Endothelial cell (in vitro differentiated cells): ENCODE results near the gene PROK1. TPM values are rescaled to one million over a fixed set of nuclear protein-coding genes. Genes with fewer than 3 reads are reported as not detected.
A peak's percentile ranks its signal among the peaks of the same experiment; 100 is the strongest.
"Not testable (repeated sequence)": the region's sequence is repeated elsewhere in the genome, so short reads cannot be mapped to it uniquely, and the experiment has no call there.

Source experiments
- DNase-seq: peaks from one replicate; pipeline ENCODE4 v3.0.0; 2021; ENCODE audit warnings: low spot score
- H3K27ac Mint-ChIP-seq: one replicate; pipeline ENCODE4 v1.8.0; 2021; ENCODE audit warnings: mixed read lengths, inconsistent platforms; ENCODE audit not compliant: unreplicated experiment
- H3K27me3 Mint-ChIP-seq: one replicate; pipeline ENCODE4 v1.8.0; 2021; ENCODE audit warnings: mild to moderate bottlenecking, moderate library complexity, mixed read lengths, inconsistent platforms; ENCODE audit not compliant: unreplicated experiment
- H3K36me3 Mint-ChIP-seq: one replicate; pipeline ENCODE4 v1.8.0; 2021; ENCODE audit warnings: mild to moderate bottlenecking, low read depth, mixed read lengths, inconsistent platforms; ENCODE audit not compliant: unreplicated experiment
- H3K4me1 Mint-ChIP-seq: one replicate; pipeline ENCODE4 v1.8.0; 2021; ENCODE audit warnings: mild to moderate bottlenecking, mixed read lengths, inconsistent platforms; ENCODE audit not compliant: unreplicated experiment
- H3K4me3 Mint-ChIP-seq: one replicate; pipeline ENCODE4 v1.8.0; 2021; ENCODE audit warnings: mild to moderate bottlenecking, mixed read lengths, inconsistent platforms; ENCODE audit not compliant: unreplicated experiment
- H3K9me3 Mint-ChIP-seq: one replicate; pipeline ENCODE4 v1.8.0; 2021; ENCODE audit warnings: mixed read lengths, inconsistent platforms; ENCODE audit not compliant: unreplicated experiment
- total RNA-seq: library from RNA; stranded (reverse); fragmentation: NEBNext Ultra II Directional; extraction: Animal tissue kit (Norgen Biotek cat#: 25700); gene quantifications from one replicate; pipeline ENCODE4 v1.2.1, GENCODE V29; 2021; ENCODE audit not compliant: unreplicated experiment
- TF ChIP-seq, protein P1 (sequence below): fragments of 200-600 bp; sonication (generic); IDR thresholded peaks from one replicate; pipeline ENCODE4 v1.5.0; 2021; ENCODE audit warnings: antibody characterized with exemption; ENCODE audit not compliant: unreplicated experiment

Gene PROK1
- total RNA-seq, 1 donor from 2014 or later = not detected

DNA sequence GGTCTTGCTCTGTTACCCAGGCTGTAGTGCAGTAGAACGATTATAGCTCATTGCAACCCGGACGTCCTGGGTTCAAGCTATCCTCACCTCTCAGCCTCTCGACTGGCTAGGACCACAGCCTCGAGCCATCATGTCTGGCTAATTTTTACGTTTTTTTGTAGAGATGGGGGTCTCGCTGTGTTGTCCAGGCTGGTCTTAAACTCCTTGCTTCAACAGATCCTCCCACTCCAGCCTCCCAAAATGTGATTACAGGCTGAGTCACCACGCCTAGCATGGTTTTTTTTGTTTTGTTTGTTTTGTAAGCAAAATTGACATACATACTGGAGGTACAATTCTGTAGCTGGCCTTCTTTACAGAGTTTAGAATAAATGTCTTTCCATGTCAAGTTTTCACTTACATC is 42.5 kb upstream of the PROK1 start:
- Mint-ChIP-seq H3K36me3 (peaks cover 9% of the 10 kb centered on the region), H3K9me3 (no peaks in the 10 kb centered on the region), H3K4me3 (peak overlapping the region; percentile 56), H3K4me1 (peaks cover 16% of the 10 kb centered on the region), H3K27me3 (no peaks in the 10 kb centered on the region), H3K27ac (no peak overlapping the region)
- no peak for DNase-seq
- TF ChIP-seq, protein P1, sequence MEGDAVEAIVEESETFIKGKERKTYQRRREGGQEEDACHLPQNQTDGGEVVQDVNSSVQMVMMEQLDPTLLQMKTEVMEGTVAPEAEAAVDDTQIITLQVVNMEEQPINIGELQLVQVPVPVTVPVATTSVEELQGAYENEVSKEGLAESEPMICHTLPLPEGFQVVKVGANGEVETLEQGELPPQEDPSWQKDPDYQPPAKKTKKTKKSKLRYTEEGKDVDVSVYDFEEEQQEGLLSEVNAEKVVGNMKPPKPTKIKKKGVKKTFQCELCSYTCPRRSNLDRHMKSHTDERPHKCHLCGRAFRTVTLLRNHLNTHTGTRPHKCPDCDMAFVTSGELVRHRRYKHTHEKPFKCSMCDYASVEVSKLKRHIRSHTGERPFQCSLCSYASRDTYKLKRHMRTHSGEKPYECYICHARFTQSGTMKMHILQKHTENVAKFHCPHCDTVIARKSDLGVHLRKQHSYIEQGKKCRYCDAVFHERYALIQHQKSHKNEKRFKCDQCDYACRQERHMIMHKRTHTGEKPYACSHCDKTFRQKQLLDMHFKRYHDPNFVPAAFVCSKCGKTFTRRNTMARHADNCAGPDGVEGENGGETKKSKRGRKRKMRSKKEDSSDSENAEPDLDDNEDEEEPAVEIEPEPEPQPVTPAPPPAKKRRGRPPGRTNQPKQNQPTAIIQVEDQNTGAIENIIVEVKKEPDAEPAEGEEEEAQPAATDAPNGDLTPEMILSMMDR = no peak

DNA sequence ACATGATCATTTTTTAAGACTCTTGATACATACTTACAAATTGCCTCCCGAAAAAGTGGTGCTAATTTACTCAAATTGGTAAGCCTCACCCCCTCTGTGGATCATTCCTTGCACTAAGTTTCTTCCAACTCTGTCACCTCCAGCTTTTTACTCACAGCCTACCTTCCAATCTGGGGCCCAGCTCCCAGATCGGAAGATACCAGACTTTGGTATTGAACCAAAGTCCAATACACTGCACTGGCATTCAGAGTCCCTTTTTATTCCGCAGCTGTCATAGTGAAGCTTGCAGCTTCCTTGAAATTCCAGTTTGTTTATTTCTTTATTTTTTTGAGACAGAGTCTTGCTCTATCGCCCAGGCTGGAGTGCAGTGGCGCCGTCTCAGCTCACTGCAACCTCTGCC is 41.6 kb upstream of the PROK1 start:
- Mint-ChIP-seq H3K4me1 (peaks cover 16% of the 10 kb centered on the region), H3K36me3 (peaks cover 2% of the 10 kb centered on the region), H3K9me3 (no peaks in the 10 kb centered on the region), H3K4me3 (no peak overlapping the region), H3K27me3 (no peaks in the 10 kb centered on the region), H3K27ac (peak overlapping the region; percentile 21)
- no peak for DNase-seq
- TF ChIP-seq, protein P1 = no peak

DNA sequence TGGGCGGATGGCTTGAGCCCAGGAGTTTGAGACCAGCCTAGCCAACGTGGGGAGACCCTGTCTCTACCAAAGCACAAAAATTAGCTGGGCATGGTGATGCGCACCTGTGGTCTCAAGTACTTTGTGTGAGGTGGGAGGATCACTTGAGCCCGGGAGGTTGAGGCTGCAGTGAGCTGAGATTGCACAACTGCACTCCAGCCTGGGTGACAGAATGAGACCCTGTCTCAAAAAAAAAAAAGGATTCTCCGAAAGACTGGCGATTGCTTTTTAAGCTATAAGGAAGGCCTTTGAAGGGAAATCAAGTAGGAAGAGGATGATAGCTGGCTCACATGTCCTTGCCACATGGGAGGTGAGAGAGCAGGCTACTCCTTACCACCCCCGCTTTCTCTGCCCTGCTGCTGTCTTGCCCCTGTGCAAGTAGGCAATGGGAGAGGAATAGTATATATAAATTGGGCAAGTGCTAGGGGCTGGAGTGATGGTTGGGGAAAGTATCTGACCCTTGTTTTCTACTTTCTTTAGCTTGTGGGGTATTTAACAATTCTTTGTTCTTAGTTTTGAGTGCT is 39.7 kb upstream of the PROK1 start:
- H3K27me3 Mint-ChIP-seq = no peaks in the 10 kb centered on the region
- H3K4me3 Mint-ChIP-seq = no peak overlapping the region
- DNase-seq = no peak
- no peaks in the 10 kb centered on the region for H3K36me3 Mint-ChIP-seq
- no peaks in the 10 kb centered on the region for H3K9me3 Mint-ChIP-seq
- TF ChIP-seq, protein P1 = no peak
- peaks cover 13% of the 10 kb centered on the region for H3K4me1 Mint-ChIP-seq
- no peak overlapping the region for H3K27ac Mint-ChIP-seq

DNA sequence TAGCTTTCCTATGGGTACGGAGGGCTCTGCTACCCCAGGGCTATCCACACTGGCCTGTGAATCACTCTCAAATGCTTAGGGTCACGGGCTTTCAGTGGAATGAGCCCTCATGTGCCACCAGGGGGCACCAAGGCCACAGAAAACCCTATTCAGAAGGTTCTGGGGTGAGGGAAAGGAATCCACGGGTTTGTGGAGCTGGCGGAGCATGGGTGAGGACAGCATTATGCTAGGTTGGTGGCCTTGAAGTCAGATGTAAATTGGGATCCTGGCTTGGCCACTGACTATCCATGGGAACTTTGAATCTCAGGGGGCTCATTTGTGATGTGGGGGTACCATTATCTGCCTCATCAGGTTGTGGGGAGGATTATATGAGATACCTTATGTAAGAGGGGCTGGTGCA is 38.4 kb upstream of the PROK1 start:
- H3K4me3 Mint-ChIP-seq = no peak overlapping the region
- H3K4me1 Mint-ChIP-seq = peaks cover 9% of the 10 kb centered on the region
- no peaks in the 10 kb centered on the region for H3K27me3 Mint-ChIP-seq
- TF ChIP-seq, protein P1 = peak; percentile 73
- no peaks in the 10 kb centered on the region for H3K9me3 Mint-ChIP-seq
- peak; percentile 83 for DNase-seq
- H3K36me3 Mint-ChIP-seq = no peaks in the 10 kb centered on the region
- no peak overlapping the region for H3K27ac Mint-ChIP-seq

DNA sequence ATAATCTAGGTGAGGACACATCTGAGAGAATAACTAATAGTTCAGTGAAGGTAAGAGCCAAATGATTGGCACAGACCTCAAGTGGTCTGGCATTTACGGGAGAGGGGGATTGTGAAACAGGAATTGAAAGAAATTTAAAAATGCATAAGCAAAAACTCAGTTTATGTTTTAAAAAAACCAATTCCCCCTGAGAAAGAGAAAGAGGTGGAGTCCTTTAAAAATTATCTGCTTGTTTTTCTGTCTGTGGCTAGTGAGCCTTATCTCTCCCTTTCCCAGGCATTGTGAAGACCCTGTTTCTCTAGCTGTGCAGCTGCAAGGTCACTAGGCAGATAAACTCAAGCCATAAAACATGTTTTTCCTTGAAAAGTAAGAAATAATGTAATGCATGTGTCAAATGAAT is 37.9 kb upstream of the PROK1 start:
- H3K4me1 Mint-ChIP-seq, H3K9me3 Mint-ChIP-seq, H3K27ac Mint-ChIP-seq, H3K4me3 Mint-ChIP-seq, DNase-seq, H3K27me3 Mint-ChIP-seq, H3K36me3 Mint-ChIP-seq: not testable (repeated sequence)
